Measurements from ENCODE around the gene GPR180.

Gene GPR180

DNA sequence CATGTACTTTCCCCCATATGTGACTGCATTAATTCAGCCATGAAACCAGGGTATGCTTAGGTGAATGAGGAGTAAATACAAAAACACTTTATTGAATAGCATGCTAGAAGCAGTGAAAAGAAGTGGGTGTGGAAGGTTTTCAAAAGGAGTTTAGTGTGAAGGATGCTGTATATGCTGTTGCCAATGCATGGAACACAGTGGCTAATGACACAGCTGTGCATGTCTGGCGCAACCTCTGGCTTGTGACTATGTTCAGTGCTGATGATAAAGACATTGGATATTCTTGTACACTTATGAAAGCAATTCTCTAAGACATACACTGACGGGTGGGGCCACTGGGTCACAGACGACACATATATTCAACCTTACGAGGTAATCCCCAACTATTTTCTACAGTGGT lies 55.5 kb downstream of the GPR180 start:
- DNase-seq = no peak

DNA sequence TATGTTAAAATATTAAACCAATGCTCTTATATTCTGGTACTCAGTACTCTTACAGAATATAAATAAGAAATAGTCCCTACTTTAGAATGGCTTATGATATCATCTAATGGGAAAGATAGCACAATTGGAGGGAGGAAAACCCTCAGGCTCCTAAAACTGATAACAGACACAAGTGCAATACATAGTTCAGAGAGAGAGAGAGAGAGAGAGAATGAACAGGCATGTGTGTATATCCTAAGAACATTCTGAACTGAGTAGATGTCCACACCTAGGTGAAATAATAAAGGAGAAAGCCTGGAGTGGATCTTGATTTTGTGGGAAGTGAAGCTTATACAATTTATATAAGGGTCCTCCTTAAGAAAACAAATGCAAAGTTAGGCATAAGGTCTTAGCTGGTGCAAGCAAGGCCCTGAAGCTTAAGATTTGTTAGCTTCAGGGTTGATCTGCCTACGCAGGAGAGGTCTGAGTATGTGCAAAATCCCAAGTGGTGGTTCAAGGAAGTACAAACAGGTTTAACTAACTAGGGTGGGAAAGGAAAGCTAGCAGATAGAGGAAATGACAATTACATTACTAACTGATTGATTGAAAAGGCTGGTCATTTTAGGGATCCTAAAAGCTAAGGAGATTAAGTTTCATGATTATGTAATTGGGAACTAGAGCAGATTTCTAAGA lies 57.4 kb downstream of the GPR180 start:
- no peak for DNase-seq

DNA sequence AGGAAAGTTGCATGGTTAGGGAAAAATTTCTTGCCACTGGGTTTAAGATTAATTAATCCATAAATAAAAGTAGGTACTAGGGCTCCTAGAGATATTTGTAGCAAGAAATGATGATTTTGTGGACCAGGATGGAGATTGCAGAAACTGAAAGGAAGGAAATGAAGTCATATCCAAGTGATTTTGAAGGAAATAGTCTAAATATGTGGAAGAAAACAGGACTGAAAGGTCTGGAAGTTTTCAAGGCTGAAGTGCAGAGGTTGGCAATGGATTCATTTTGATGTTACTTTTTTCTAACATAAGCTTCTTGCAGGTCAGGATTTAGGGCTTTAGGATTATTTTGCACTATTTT lies 57.9 kb downstream of the GPR180 start:
- no peak for DNase-seq

DNA sequence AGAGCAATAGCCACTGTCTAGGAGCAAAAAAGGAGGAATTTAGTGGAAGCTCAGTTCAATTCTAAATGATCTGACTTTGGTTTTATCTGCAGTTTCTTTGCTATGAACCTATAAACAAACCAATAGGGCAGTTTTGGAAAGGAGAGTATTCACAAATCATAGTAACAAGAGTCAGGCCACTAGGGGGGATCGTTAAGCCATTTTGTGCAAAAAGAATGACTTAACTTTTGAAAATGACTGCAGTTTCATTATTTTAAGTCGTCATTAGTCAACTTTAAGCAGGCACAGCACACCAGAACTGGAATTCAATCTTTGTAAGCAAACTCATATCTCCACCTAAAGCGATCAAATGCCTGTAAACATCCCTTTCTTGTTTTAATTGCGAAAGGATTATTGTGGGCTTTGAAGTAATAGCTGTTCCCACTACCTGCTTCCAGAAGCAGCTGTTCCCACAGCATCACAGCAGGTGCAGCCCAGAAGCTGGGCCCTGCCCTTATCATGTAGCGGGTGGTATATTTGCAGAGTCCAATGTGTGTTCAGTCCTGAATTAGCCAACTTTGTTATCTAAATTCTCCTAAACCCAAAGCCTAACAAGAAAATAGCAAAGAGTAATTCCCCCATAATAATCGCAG lies 59.2 kb downstream of the GPR180 start:
- no peak for DNase-seq

DNA sequence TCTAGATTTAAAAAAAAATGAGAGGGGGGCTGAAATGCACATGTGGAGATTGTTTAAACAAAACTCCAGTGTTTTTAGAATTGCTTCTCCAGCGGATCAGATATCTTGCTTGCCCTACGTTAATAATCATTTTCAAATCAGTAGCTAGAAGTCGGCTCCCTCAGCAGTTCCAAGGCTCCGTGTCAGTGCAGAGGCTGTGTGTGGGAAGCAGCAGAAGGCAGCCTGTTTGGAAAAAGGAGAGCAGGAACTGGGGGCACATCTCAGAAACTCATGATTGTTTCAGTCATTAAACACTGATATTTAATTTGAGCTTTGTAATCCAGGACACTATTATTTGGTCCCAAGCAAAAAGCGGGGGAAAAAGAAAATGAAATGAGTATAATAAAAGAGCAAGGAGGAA lies 59.7 kb downstream of the GPR180 start:
- no peak for DNase-seq

DNA sequence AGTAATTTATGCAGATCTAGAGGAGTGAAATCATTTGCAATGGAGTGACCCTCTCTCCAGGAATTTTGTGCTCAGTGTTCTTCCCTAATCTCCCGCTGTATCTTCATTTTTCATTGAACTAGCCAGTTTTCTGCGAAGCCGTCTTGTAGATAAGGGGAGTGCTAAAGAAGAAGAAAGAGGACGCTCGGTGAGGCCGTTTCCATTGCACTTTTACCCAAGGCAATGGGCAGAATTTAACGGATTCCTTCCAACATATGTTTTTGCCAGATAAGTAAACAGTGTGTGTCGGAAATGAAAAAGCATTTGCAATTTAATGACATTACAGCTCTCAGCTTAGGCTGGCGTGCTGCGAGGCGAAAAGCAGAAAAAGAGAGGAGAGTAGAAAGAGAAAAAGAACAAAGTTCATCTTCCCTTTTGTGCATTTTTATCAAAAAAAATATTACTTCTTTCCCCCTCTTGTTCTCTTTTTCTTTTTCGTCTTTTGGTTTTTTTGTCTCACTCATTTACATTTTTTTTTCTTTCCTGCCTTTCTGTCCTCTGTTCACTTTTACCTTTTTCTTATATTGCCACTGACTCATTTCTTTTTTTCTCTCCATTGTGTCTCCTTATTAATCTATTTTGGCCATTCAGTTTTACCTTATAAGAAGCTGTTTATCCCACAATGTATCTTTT lies 60.8 kb downstream of the GPR180 start:
- DNase-seq = no peak

DNA sequence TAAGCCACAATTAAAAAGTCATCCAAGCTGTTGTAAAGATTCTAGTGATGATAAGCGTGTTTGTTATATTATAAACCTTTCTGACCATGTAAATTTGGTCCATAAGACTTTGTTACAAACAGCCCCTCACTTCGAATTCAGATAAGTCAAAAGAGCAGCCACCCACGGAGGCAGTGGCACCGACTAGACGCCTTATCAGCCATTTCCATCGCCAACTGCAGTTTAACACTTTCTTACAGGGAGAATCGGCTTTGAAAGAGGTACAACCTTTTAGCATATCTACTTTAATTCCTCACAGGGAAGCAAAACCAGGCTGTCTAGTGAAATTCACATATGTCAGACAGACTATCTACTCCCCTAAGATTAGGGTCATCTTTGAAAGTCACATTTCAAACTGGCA lies 63.2 kb downstream of the GPR180 start:
- no peak for DNase-seq

DNA sequence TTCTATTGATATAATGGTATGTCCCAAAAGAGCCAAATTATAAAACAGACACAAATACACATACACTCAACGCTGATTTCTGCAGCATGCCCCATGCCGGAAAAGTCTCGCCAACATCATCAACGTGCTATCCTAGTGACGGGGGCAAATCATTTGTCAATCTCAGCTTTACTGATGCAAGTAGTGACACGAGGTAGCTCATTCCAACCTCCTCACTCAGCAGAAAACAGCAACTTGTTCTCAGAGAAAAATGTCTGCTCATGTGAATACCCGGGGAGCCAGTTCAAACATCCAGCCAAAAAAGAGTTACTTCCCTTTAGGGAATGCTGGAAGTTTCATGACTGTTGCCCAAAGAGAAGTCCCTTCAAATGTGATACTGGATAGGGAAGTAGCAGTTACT lies 64.4 kb downstream of the GPR180 start:
- no peak for DNase-seq

DNA sequence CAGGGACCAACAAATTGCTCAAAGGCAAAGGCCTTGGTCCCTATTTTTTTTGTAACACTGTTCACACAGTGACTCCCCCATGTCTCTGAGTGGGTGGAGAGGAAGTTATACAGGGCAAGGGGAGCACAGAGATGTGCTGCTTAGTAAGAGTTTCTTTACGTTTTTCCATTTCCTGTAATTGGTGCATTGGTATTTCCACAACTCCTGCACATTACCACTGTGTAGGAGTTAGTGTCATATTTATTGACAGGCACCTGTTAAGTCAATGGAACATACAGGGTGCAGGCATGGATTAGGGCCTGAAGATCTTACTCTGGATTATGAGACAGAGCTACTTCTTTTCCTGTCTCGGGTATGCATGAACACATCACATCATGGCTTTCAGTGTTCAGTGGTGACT lies 65.5 kb downstream of the GPR180 start:
- DNase-seq = no peak

DNA sequence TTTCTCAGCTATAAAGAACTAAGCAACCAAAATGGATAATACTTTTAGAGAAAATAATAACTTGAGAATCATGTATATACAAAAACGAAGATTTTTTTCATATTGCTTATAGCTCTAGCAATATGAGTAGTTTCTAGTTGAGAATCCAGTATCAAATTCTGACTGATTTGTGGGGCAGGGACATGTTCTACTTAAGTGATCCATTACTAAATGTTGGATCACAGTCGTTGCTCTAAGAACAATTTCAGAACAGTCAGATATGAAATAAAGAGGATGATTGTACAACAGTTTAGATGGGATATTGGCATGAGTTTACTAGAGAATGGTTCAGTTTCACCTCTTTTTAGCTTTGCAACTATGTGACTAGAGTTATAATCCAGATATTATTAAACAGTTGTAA lies 70.7 kb downstream of the GPR180 start:
- DNase-seq = no peak

DNA sequence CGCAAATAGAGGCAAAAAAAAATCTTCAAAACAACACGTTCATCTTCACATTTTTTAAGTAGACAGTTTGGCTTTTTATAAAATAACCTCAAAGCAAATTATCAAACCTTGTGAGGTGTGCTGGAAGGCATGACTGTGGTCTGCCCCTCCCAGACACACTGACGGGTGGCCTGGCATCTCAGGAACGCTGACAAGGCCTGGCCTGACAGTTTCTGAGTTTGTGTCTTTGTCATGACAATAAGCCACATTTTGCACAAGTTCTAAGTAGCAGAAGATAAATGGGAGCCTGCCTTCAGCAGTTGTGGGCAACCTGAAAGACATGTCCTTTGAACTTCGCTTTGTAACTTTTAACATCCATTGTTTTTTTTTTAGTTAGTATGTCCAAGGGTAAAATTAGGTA lies 72.2 kb downstream of the GPR180 start:
- DNase-seq = no peak

DNA sequence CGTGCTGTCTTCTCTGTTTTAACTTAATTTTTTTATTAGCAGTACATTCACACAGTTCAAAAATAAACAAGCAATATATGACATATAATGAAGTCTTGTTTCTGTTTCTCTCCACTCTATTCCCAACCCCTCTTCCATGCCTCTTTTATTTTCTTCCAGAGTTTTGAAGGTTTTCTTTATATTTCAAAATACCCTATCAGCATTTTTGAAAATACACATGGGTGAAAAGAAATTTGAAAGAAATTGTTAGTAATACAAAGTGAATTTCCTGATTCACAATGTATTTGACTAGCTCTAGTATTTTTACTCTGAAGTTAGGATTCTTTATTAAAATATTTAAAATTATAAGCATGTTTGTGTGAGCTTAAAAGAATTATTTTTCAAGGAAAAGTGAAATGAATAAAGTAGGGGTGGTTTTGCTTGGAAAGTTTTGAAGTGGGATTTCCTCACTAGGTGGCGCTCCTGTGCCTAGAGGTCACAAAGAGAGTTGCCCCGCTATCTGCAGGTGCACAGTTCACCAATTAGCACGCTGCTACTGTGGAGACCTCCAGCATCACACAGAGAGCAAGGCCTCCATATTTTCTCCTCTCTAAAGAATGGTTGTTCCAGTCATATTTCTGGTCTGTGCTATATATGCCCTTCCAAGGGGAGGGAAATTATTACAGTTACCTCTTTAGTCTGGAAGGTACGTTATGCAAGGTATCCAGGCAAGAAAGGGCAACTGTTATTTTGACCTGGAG lies 73.1 kb downstream of the GPR180 start:
- peak; percentile 15 for DNase-seq

DNA sequence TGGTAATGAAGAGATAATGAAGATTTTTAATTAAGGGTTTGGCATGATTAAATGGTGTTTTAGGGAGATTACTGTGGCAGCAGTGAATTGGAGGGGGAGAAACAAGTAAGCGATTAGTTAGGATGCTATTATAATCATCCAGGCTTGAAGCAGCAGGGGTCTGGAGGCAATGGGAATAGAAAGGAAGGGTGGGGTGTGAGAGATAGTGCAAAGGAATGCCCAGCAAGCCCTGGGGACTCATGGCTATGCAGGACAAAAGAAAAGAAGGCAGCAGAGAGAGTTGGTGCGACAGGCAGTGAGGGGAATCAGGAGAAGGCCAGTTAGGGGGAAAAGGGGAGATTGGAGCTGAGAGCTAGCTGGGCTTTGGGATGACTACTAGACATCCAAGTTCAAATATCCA lies 76.1 kb downstream of the GPR180 start:
- no peak for DNase-seq

DNA sequence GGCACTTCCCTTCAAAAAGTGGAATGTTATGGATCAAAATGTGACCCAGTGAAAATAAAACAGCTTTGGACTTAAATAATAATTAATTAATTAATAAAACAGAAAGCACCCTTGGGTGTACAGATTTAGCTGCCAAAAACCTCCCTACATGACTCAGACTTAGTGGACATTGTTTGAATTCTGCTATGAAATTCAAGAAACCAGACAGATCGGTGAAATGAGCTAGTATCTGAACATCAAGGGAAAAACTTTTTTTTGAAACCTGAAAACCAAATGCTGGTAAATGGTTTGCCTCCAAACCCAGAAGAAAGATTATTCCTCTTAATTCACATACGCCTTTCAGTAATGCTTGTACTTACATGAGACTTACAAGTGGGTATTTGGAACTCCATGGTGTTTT lies 77.2 kb downstream of the GPR180 start:
- no peak for DNase-seq

DNA sequence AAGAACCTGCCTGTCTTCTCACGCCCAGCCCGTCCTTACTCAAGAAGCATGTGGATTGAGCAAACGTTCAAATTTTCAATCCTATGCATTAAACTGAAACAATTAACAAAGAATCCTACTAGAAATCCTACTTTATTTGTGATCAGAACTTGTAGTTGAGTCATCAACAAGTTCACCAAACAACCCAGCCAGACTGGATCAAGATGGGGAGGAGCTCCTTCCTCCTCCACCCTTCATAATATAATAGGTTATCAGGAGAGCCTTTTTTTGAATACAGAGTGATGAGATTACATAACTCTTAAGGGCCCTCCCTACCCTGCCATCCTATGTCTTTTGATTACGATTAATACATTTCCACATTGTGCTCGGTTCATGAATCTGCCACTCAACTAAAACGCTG lies 78.0 kb downstream of the GPR180 start:
- no peak for DNase-seq

DNA sequence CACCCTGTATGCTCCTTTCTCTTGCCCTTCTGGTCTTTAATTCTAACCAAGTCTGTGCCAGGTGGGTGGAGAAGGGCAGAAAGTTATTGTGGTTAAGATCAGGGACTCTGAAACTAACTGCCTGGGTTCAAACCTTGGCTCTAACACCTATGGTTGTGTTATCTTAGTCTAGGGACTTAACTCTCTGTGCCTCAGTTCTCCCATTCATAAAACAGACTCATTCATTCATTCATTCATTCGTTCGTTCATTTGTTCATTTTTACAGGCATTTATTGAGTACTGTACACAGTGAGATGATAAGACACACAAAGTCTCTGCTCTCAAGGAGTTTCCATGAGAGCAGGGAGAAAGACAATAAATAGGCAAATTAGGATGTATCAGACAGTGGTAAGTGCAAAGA lies 80.6 kb downstream of the GPR180 start:
- no peak for DNase-seq

DNA sequence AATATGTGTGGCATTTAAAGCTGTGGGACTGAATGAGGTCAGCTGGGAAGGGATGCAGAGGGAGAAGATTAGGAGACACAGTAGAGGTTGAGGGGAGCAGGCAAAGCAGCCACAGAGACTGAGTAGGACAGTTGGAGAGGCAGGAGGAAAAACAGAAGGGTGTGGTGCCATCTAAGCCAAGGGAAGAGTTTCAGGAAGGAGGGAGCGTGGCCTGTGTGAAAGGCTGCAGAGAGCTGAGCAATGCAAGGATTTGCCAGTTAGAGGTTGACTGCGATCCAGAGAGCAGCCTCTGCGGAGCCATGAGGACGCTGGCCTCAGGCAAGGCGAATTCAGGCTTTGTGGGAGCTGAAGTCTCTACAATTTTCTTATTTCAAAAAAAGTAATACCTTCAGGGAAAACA lies 81.8 kb downstream of the GPR180 start:
- no peak for DNase-seq
